AG04450 (cell line): ENCODE results near the gene ZCCHC7. TPM values are rescaled to one million over a fixed set of nuclear protein-coding genes. Genes with fewer than 3 reads are reported as not detected.

Experiments
- CTCF ChIA-PET: fragments of 300-600, 350-600 bp; formaldehyde crosslinking; extraction: SDS; loops from one replicate; lab custom pipeline; 2022; ENCODE audit warnings: antibody characterized with exemption, inconsistent platforms; lab: Charles Lee
- POLR2A ChIA-PET: fragments of 350-600 bp; formaldehyde crosslinking; extraction: SDS; loops from one replicate; lab custom pipeline; 2021; ENCODE audit warnings: antibody characterized with exemption, inconsistent platforms; lab: Yijun Ruan, JAX
- DNase-seq: peaks from one replicate; pipeline ENCODE4 v3.0.0-alpha.2; 2011; ENCODE audit warnings: low read depth, low spot score
- H3K27ac ChIP-seq: one replicate; pipeline ENCODE4 v1.5.1; 2012; ENCODE audit warnings: low read depth, low read length, control low read depth
- H3K27me3 ChIP-seq: one replicate; pipeline ENCODE4 v1.6.0; 2012; ENCODE audit warnings: low read length; ENCODE audit not compliant: control insufficient read depth, insufficient read depth
- H3K4me3 ChIP-seq: 2 replicates; pipeline ENCODE4 v1.5.1; 2011; ENCODE audit warnings: mild to moderate bottlenecking, low read depth, low read length, control low read depth
- H3K9me3 ChIP-seq: 2 replicates; pipeline ENCODE4 v1.5.1; 2012; ENCODE audit warnings: low read length; ENCODE audit not compliant: control insufficient read depth, insufficient read depth
- polyA plus RNA-seq: library from polyadenylated mRNA; depleted of rRNA; stranded (reverse); fragments of >200 nt; gene quantifications from 2 replicates; pipeline ENCODE4 v1.2.3, GENCODE V29; 2011
- TF ChIP-seq, protein P1 (sequence below): IDR thresholded peaks from 2 replicates; pipeline ENCODE4 v1.5.1; 2011; ENCODE audit warnings: low read depth, low read length, control low read depth, inconsistent platforms

The ZCCHC7 gene
- polyA plus RNA-seq, 1 experiment = 21.6 TPM

DNA sequence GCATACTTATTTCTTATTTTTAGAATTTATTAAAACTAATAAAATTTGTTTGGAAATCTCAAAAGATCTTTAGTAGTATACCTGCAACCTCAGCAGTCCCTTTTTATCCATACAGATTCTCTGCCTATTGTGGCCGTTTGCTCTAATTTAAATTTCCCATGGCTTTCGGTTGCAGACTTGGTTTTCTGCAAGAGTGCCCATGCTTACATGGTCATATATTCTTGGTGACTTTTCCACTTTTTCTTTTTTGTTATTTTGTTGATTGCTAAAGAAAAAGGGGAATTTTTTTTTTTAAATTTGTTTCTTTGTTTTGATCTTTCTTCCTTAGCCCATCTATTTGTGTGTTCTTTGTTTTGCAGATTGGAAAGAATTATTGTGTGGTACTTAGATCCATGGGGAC, 20.6 kb downstream of the ZCCHC7 start:
- POLR2A ChIA-PET = no interaction called here
- TF ChIP-seq, protein P1, sequence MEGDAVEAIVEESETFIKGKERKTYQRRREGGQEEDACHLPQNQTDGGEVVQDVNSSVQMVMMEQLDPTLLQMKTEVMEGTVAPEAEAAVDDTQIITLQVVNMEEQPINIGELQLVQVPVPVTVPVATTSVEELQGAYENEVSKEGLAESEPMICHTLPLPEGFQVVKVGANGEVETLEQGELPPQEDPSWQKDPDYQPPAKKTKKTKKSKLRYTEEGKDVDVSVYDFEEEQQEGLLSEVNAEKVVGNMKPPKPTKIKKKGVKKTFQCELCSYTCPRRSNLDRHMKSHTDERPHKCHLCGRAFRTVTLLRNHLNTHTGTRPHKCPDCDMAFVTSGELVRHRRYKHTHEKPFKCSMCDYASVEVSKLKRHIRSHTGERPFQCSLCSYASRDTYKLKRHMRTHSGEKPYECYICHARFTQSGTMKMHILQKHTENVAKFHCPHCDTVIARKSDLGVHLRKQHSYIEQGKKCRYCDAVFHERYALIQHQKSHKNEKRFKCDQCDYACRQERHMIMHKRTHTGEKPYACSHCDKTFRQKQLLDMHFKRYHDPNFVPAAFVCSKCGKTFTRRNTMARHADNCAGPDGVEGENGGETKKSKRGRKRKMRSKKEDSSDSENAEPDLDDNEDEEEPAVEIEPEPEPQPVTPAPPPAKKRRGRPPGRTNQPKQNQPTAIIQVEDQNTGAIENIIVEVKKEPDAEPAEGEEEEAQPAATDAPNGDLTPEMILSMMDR = no peak

DNA sequence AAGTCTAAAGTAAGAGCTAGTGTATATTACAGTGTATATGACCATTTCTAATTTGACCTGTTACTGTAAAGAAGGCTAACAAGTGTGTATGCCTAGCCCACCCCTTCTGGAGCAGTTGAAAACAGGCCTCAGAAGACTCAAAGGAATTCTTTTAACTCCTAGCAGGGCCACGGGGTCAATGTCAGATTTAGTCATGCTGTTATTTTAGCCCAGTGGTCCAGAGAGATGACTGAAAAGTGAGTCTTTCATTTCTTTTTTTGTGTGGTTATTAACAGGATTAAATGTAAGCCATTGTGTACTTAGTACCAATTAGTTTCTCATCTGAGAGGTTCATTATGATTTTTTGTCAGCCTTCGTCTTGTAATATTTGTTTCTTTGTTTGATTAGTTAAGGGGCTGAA, 24.4 kb downstream of the ZCCHC7 start:
- Histone ChIP-seq H3K4me3 (no peak overlapping the region), H3K9me3 (no peaks in the 10 kb centered on the region), H3K27ac (no peak overlapping the region), H3K27me3 (no peaks in the 10 kb centered on the region)
- ChIA-PET POLR2A (no interaction called here), CTCF (no interaction called here)
- TF ChIP-seq, protein P1 = no peak
- no peak for DNase-seq

More for the DNA sequence above, 20.6 kb downstream of the ZCCHC7 start:
- Histone ChIP-seq H3K27me3 (no peaks in the 10 kb centered on the region), H3K4me3 (no peak overlapping the region), H3K9me3 (no peaks in the 10 kb centered on the region), H3K27ac (no peak overlapping the region)
- CTCF ChIA-PET = no interaction called here
- no peak for DNase-seq

DNA sequence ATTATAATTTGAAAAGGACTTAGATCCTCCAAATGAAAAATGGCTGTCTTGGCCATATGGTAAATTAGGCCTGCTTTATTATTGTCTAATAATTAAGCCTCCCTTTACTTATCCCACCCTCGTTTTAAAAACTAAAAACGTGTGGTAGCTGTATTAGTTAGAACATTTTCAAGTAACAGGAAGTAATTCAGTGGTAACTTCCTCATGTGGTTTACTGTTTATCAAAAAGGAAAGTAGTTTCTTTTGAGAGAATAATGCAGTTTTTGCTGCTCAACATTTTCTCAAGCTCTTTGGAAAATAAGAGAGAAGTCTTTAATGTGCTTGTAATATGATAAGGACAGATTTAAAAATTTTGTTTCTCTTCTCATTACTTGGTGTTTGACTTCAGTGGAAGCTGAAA, 26.0 kb downstream of the ZCCHC7 start:
- TF ChIP-seq, protein P1 = no peak
- Histone ChIP-seq H3K27ac (no peak overlapping the region), H3K27me3 (no peaks in the 10 kb centered on the region), H3K4me3 (no peak overlapping the region), H3K9me3 (no peaks in the 10 kb centered on the region)
- ChIA-PET POLR2A (no interaction called here), CTCF (no interaction called here)
- DNase-seq = no peak

DNA sequence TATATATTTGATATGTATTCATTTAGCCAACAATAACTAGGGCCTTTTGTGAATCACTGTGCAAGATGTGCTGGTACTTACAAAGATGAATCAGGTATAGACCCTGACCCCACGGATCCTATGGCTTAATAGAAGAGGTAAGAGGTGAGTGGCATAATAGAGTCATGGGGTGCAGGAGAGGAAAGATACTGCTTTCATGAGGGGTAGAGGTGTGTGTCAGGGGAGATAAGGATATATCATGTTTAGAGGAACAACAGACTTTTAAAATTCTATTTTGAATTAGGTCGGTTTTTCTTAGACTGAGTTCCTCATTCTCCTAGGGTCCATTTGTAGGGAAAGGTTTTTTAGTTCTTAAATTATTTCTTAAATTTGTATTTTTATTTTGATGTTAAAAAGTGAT, 27.8 kb downstream of the ZCCHC7 start:
- TF ChIP-seq, protein P1 = no peak
- CTCF ChIA-PET = no interaction called here
- POLR2A ChIA-PET = no interaction called here
- H3K9me3 ChIP-seq = no peaks in the 10 kb centered on the region
- H3K4me3 ChIP-seq = no peak overlapping the region
- no peak for DNase-seq
- H3K27ac ChIP-seq = no peak overlapping the region
- no peaks in the 10 kb centered on the region for H3K27me3 ChIP-seq

DNA sequence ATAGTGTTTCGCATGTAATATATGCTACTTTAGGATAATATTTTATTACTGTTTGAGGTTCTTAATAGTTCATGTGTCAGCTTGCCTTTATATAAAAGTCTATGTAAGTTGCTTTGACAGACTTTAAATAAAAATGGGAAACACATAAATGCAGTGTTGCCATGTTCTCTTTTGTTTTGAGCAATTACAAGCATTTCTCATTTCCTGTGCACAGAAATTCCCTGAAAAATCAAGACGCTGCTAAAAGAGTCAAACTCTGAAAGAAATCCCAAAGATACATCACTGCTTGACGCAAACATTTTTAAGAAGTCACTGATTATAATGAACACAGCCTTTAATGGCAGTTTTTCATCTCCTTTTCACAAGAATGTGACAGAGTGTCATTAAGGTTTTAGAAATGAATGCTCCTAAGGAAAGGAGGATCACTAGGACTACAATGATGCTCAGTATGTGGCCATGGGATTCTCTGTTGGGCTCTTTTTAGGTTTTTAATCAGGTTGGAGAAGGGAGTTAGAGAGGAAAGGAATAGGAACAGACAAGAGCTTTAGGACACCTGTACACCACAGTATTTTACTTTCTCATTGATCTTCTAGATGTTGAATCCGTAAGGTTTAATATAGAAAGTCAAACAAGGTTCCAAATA, 29.4 kb downstream of the ZCCHC7 start:
- DNase-seq = no peak
- no peaks in the 10 kb centered on the region for H3K27me3 ChIP-seq
- ChIA-PET POLR2A (no interaction called here), CTCF (interaction anchor here (1.0 kb wide), 1 partner anchor 81 kb away, joined by 3 read pairs; no protein-coding TSS in a partner anchor)
- no peaks in the 10 kb centered on the region for H3K9me3 ChIP-seq
- TF ChIP-seq, protein P1 = no peak
- H3K4me3 ChIP-seq = no peak overlapping the region
- no peak overlapping the region for H3K27ac ChIP-seq
